ENCODE results near the gene GBX2. TPM values are rescaled to one million over a fixed set of nuclear protein-coding genes. Genes with fewer than 3 reads are reported as not detected.

GBX2 gene
- total RNA-seq, 1 donor from 2014 or later: 1.8 TPM

DNA sequence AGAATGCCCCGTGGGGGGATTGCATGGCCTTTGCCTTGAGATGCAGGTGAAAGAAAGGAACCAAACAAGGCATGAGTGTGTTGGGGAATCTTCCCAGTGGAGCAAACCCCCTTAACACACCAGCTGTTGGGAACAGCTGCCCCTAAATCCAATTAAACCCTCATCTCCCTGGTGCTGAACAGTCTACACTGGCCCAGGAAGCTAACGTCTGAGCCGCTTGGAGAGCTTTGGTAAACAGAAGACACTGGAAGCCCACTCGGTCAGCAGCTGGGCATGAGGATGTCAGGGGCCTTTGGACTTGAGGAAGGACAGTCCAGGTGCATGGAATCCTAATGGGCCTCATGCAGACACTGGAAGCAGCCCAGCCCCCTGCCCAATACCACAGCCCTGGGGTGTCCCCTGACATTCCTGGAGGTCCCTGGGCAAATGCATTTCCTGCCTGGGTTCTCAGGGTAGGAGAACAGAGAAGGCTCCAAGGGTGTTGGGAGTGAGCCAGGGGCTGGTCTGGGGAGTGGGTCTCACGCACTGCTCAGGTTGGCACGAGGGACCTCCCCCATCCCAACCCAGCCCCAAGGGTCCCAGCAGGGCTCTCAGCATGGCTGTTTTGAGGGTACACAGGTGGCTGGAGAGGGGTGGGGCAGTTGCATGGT, 37.7 kb downstream of the GBX2 start:
- Histone ChIP-seq H3K4me3 (ENCODE audit: insufficient read depth, low read depth, low read length) (no peak overlapping the region), H3K79me2 (ENCODE audit: insufficient read depth, low read length) (no peaks in the 10 kb centered on the region), H3K36me3 (ENCODE audit: insufficient read depth, low read length) (no peaks in the 10 kb centered on the region), H3K9me3 (ENCODE audit: insufficient read depth, low read depth, low read length) (no peaks in the 10 kb centered on the region), H3K27me3 (ENCODE audit: insufficient read depth, low read length) (no peaks in the 10 kb centered on the region), H3K9ac (ENCODE audit: low read length) (no peak overlapping the region), H3K4me1 (ENCODE audit: insufficient read depth, low read length) (no peaks in the 10 kb centered on the region), H4K20me1 (ENCODE audit: insufficient read depth, low read length) (no peaks in the 10 kb centered on the region), H3K27ac (ENCODE audit: low read depth, low read length) (no peak overlapping the region), H3K4me2 (ENCODE audit: low read length) (no peak overlapping the region), H2AFZ (ENCODE audit: low read depth, low read length) (no peak overlapping the region)
- Mint-ChIP-seq H3K4me1 (ENCODE audit: low read depth, unreplicated experiment) (no peaks in the 10 kb centered on the region), H3K4me3 (ENCODE audit: unreplicated experiment) (no peak overlapping the region), H3K27ac (ENCODE audit: unreplicated experiment) (no peak overlapping the region), H3K36me3 (ENCODE audit: low read depth, unreplicated experiment) (peaks cover 13% of the 10 kb centered on the region), H3K27me3 (ENCODE audit: low read depth, unreplicated experiment) (no peaks in the 10 kb centered on the region), H3K9me3 (ENCODE audit: unreplicated experiment) (peaks cover 4% of the 10 kb centered on the region)
- FAIRE-seq (no peak), DNase-seq (ENCODE audit: low read depth) (no peak)
- TF ChIP-seq, protein P1, sequence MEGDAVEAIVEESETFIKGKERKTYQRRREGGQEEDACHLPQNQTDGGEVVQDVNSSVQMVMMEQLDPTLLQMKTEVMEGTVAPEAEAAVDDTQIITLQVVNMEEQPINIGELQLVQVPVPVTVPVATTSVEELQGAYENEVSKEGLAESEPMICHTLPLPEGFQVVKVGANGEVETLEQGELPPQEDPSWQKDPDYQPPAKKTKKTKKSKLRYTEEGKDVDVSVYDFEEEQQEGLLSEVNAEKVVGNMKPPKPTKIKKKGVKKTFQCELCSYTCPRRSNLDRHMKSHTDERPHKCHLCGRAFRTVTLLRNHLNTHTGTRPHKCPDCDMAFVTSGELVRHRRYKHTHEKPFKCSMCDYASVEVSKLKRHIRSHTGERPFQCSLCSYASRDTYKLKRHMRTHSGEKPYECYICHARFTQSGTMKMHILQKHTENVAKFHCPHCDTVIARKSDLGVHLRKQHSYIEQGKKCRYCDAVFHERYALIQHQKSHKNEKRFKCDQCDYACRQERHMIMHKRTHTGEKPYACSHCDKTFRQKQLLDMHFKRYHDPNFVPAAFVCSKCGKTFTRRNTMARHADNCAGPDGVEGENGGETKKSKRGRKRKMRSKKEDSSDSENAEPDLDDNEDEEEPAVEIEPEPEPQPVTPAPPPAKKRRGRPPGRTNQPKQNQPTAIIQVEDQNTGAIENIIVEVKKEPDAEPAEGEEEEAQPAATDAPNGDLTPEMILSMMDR (IDR thresholded peaks at IDR 0.05; ENCODE audit: insufficient read depth, low read depth, low read length): no peak
- TF ChIP-seq EZH2 (IDR thresholded peaks at IDR 0.05; ENCODE audit: insufficient read depth, low read length): no peak

DNA sequence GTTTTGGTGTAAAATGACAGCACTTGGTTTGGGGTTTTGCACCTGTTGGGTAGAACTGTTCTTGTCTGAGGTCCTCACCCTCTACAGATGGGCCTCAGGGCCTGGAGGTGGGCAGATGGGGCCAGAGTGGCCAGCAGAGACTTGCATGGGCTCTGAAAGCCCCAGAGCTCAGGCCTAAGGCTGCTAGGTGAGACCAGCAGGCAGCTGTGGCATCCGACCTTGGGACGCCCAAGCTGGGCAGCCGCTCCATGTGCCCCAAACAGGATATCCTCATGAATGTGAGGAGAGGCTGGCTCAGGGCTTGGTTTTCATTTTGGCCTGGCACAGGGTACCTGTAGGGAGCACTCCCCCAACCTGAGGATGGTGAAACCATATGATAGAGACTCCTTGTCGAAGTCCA, 38.3 kb downstream of the GBX2 start:
- no peak overlapping the region for H3K4me3 Mint-ChIP-seq (ENCODE audit: unreplicated experiment)
- H3K79me2 ChIP-seq (ENCODE audit: insufficient read depth, low read length): no peaks in the 10 kb centered on the region
- no peak overlapping the region for H3K27ac ChIP-seq (ENCODE audit: low read depth, low read length)
- no peak overlapping the region for H3K4me3 ChIP-seq (ENCODE audit: insufficient read depth, low read depth, low read length)
- no peak overlapping the region for H3K4me2 ChIP-seq (ENCODE audit: low read length)
- H3K27ac Mint-ChIP-seq (ENCODE audit: unreplicated experiment): no peak overlapping the region
- no peaks in the 10 kb centered on the region for H3K4me1 ChIP-seq (ENCODE audit: insufficient read depth, low read length)
- TF ChIP-seq, protein P1 (IDR thresholded peaks at IDR 0.05; ENCODE audit: insufficient read depth, low read depth, low read length): no peak
- TF ChIP-seq EZH2 (IDR thresholded peaks at IDR 0.05; ENCODE audit: insufficient read depth, low read length): no peak
- H3K27me3 Mint-ChIP-seq (ENCODE audit: low read depth, unreplicated experiment): no peaks in the 10 kb centered on the region
- H2AFZ ChIP-seq (ENCODE audit: low read depth, low read length): no peak overlapping the region
- DNase-seq (ENCODE audit: low read depth) (no peak), FAIRE-seq (no peak)
- H4K20me1 ChIP-seq (ENCODE audit: insufficient read depth, low read length): no peaks in the 10 kb centered on the region
- H3K9me3 ChIP-seq (ENCODE audit: insufficient read depth, low read depth, low read length): no peaks in the 10 kb centered on the region
- peaks cover 4% of the 10 kb centered on the region for H3K9me3 Mint-ChIP-seq (ENCODE audit: unreplicated experiment)
- H3K36me3 ChIP-seq (ENCODE audit: insufficient read depth, low read length): no peaks in the 10 kb centered on the region
- no peak overlapping the region for H3K9ac ChIP-seq (ENCODE audit: low read length)
- peaks cover 15% of the 10 kb centered on the region for H3K36me3 Mint-ChIP-seq (ENCODE audit: low read depth, unreplicated experiment)
- no peaks in the 10 kb centered on the region for H3K27me3 ChIP-seq (ENCODE audit: insufficient read depth, low read length)
- H3K4me1 Mint-ChIP-seq (ENCODE audit: low read depth, unreplicated experiment): no peaks in the 10 kb centered on the region

DNA sequence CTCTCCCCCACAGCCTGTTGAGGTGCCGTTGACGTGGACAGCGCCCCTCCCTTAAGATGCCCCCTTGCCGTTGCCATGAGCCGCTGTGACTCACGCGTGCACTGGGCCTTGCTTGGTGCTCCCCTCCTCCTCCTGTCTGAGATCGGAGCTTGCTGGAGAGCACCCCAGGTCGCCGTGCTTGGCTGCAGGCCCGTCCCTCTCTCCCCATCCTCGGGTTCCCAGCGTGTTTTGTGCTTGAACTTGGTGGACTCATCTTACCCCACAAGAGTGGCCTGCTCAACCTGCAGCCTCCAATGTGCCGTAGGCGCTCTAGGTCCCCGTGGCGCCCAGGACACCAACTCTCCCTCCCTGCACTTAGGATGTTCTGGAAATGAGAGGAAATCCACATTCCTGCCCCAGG, 39.9 kb downstream of the GBX2 start:
- H3K27me3 Mint-ChIP-seq (ENCODE audit: low read depth, unreplicated experiment): no peaks in the 10 kb centered on the region
- H3K36me3 Mint-ChIP-seq (ENCODE audit: low read depth, unreplicated experiment): peaks cover 19% of the 10 kb centered on the region
- H4K20me1 ChIP-seq (ENCODE audit: insufficient read depth, low read length): no peaks in the 10 kb centered on the region
- H3K27ac Mint-ChIP-seq (ENCODE audit: unreplicated experiment): no peak overlapping the region
- no peak overlapping the region for H3K9ac ChIP-seq (ENCODE audit: low read length)
- no peaks in the 10 kb centered on the region for H3K4me1 ChIP-seq (ENCODE audit: insufficient read depth, low read length)
- no peaks in the 10 kb centered on the region for H3K4me1 Mint-ChIP-seq (ENCODE audit: low read depth, unreplicated experiment)
- no peak overlapping the region for H3K4me2 ChIP-seq (ENCODE audit: low read length)
- no peak overlapping the region for H2AFZ ChIP-seq (ENCODE audit: low read depth, low read length)
- no peak overlapping the region for H3K27ac ChIP-seq (ENCODE audit: low read depth, low read length)
- no peaks in the 10 kb centered on the region for H3K79me2 ChIP-seq (ENCODE audit: insufficient read depth, low read length)
- no peaks in the 10 kb centered on the region for H3K27me3 ChIP-seq (ENCODE audit: insufficient read depth, low read length)
- H3K36me3 ChIP-seq (ENCODE audit: insufficient read depth, low read length): no peaks in the 10 kb centered on the region
- H3K9me3 ChIP-seq (ENCODE audit: insufficient read depth, low read depth, low read length): no peaks in the 10 kb centered on the region
- FAIRE-seq (no peak), DNase-seq (ENCODE audit: low read depth) (no peak)
- H3K4me3 Mint-ChIP-seq (ENCODE audit: unreplicated experiment): no peak overlapping the region
- peaks cover 4% of the 10 kb centered on the region for H3K9me3 Mint-ChIP-seq (ENCODE audit: unreplicated experiment)
- H3K4me3 ChIP-seq (ENCODE audit: insufficient read depth, low read depth, low read length): no peak overlapping the region
- TF ChIP-seq, protein P1 (IDR thresholded peaks at IDR 0.05; ENCODE audit: insufficient read depth, low read depth, low read length): no peak
- TF ChIP-seq EZH2 (IDR thresholded peaks at IDR 0.05; ENCODE audit: insufficient read depth, low read length): no peak
